Measurements from ENCODE around the gene MFSD6L.
"Not testable (repeated sequence)": the region's sequence is repeated elsewhere in the genome, so short reads cannot be mapped to it uniquely, and the experiment has no call there.

Gene MFSD6L

GRCh38 chr17:8826808-8827435 lies 27.8 kb upstream of the MFSD6L start:
- in situ Hi-C loops (cut with HindIII; ENCODE audit: low sequenced_read_pairs): no loop called here

GRCh38 chr17:8825802-8826201 lies 26.6 kb upstream of the MFSD6L start:
- in situ Hi-C loops (cut with HindIII; ENCODE audit: low sequenced_read_pairs): no loop called here

- in situ Hi-C loops (cut with HindIII; ENCODE audit: low sequenced_read_pairs): no loop called here
These were observed 24.1 kb upstream of the MFSD6L start for GRCh38 chr17:8823279-8823678.

- in situ Hi-C loops (cut with HindIII; ENCODE audit: low sequenced_read_pairs): no loop called here
These were observed 23.4 kb upstream of the MFSD6L start for GRCh38 chr17:8822401-8823035.

GRCh38 chr17:8821446-8822105 lies 22.4 kb upstream of the MFSD6L start:
- in situ Hi-C loops (cut with HindIII; ENCODE audit: low sequenced_read_pairs): no loop called here

GRCh38 chr17:8820311-8821010 lies 21.3 kb upstream of the MFSD6L start:
- in situ Hi-C loops (cut with HindIII; ENCODE audit: low sequenced_read_pairs): no loop called here

GRCh38 chr17:8818654-8819330 lies 19.6 kb upstream of the MFSD6L start:
- in situ Hi-C loops (cut with HindIII; ENCODE audit: low sequenced_read_pairs): no loop called here

- in situ Hi-C loops (cut with HindIII; ENCODE audit: low sequenced_read_pairs): no loop called here
These were observed 18.9 kb upstream of the MFSD6L start for GRCh38 chr17:8818047-8818446.

GRCh38 chr17:8806926-8807550 lies 7.9 kb upstream of the MFSD6L start:
- in situ Hi-C loops (cut with HindIII; ENCODE audit: low sequenced_read_pairs): no loop called here

GRCh38 chr17:8806253-8806925 lies 7.2 kb upstream of the MFSD6L start:
- in situ Hi-C loops (cut with HindIII; ENCODE audit: low sequenced_read_pairs): no loop called here

- in situ Hi-C loops (cut with HindIII; ENCODE audit: low sequenced_read_pairs): not testable (repeated sequence)
These were observed 6.2 kb upstream of the MFSD6L start for GRCh38 chr17:8805396-8805795.

- in situ Hi-C loops (cut with HindIII; ENCODE audit: low sequenced_read_pairs): no loop called here
These were observed 4.6 kb upstream of the MFSD6L start for GRCh38 chr17:8803531-8804420.

- in situ Hi-C loops (cut with HindIII; ENCODE audit: low sequenced_read_pairs): no loop called here
These were observed 2.1 kb upstream of the MFSD6L start for GRCh38 chr17:8801135-8801840.

- in situ Hi-C loops (cut with HindIII; ENCODE audit: low sequenced_read_pairs): no loop called here
These were observed 1.5 kb upstream of the MFSD6L start for GRCh38 chr17:8800656-8801055.

- in situ Hi-C loops (cut with HindIII; ENCODE audit: low sequenced_read_pairs): no loop called here
These were observed 526 bp upstream of the MFSD6L start for GRCh38 chr17:8799570-8800212.

GRCh38 chr17:8798176-8798845 lies 854 bp downstream of the MFSD6L start:
- in situ Hi-C loops (cut with HindIII; ENCODE audit: low sequenced_read_pairs): no loop called here

GRCh38 chr17:8797621-8798175 lies 1.5 kb downstream of the MFSD6L start:
- in situ Hi-C loops (cut with HindIII; ENCODE audit: low sequenced_read_pairs): no loop called here

All from DLD1 (cell line).